Breast epithelium (tissue), 3 donors: ENCODE data around the gene RDH8.

Source experiments
- POLR2AphosphoS5 ChIP-seq, 3 donors: sonication (generic); formaldehyde crosslinking; IDR thresholded peaks; one replicate each; pipeline ENCODE4 v1.6.1; 2017; ENCODE audit warnings: antibody characterized with exemption in 3 of 3
- TF ChIP-seq, protein P1 (sequence below), 3 donors: fragments of 450-650 bp; IDR thresholded peaks; one replicate each; pipeline ENCODE4 v1.5.1; 2016 to 2017; ENCODE audit warnings: antibody characterized with exemption in 3 of 3, mild to moderate bottlenecking in 3 of 3, moderate library complexity in 3 of 3

- TF ChIP-seq, protein P1, sequence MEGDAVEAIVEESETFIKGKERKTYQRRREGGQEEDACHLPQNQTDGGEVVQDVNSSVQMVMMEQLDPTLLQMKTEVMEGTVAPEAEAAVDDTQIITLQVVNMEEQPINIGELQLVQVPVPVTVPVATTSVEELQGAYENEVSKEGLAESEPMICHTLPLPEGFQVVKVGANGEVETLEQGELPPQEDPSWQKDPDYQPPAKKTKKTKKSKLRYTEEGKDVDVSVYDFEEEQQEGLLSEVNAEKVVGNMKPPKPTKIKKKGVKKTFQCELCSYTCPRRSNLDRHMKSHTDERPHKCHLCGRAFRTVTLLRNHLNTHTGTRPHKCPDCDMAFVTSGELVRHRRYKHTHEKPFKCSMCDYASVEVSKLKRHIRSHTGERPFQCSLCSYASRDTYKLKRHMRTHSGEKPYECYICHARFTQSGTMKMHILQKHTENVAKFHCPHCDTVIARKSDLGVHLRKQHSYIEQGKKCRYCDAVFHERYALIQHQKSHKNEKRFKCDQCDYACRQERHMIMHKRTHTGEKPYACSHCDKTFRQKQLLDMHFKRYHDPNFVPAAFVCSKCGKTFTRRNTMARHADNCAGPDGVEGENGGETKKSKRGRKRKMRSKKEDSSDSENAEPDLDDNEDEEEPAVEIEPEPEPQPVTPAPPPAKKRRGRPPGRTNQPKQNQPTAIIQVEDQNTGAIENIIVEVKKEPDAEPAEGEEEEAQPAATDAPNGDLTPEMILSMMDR (IDR thresholded peaks at IDR 0.05), result no peak
- no peak for TF ChIP-seq POLR2AphosphoS5 (IDR thresholded peaks at IDR 0.05)
Measured at GRCh38 chr19:10010939-10011338, 2.3 kb upstream of the RDH8 start.
